Measurements from ENCODE around the gene ST3GAL2. TPM values are rescaled to one million over a fixed set of nuclear protein-coding genes. Genes with fewer than 3 reads are reported as not detected.

ST3GAL2 gene
- total RNA-seq, 1 experiment from 2014 or later, result 45.9 TPM

GRCh38 chr16:70419384-70420327 lies 19.2 kb downstream of the ST3GAL2 start:
- Mint-ChIP-seq H3K4me1 (peaks cover 61 to 66% of the 10 kb centered on the region in 2 experiments), H3K4me3 (peak overlapping the region in 1 of 2 experiments; percentile 20; a peak in 1 of 5 replicates), H3K9me3 (no peaks in the 10 kb centered on the region), H3K27me3 (ENCODE audit: low read depth) (no peaks in the 10 kb centered on the region), H3K36me3 (ENCODE audit: insufficient read depth in 1 of 3, low read depth in 3 of 3) (peaks cover 0 to 15% (median 0%) of the 10 kb centered on the region in 3 experiments; a peak in 4 of 7 replicates), H3K27ac (peak overlapping the region; percentile 67 to 90 (median 76); a peak in 4 of 7 replicates)
- H2BK120ac ChIP-seq (ENCODE audit: low read depth, low read length, poor library complexity, severe bottlenecking), result no peak overlapping the region
- no peak overlapping the region for H4K5ac ChIP-seq (ENCODE audit: insufficient read length, low read depth, low read length)
- no peak overlapping the region for H2AFZ ChIP-seq (ENCODE audit: low read length)
- no peak overlapping the region for H2BK20ac ChIP-seq (ENCODE audit: low read depth, low read length, poor library complexity, severe bottlenecking)
- TF ChIP-seq CTCF (conservative IDR thresholded peaks at IDR 0.05), result no peak
- H3K56ac ChIP-seq (ENCODE audit: insufficient read length, low read depth, low read length), result no peak overlapping the region
- H4K20me1 ChIP-seq (ENCODE audit: control insufficient read depth, insufficient read depth, insufficient read length), result no peaks in the 10 kb centered on the region
- no peak for DNase-seq
- no CpG with 5 or more reads among the region's 14 CpGs for WGBS (ENCODE audit: extremely low coverage, insufficient read length, low lambda C conversion rate)
- H3T11ph ChIP-seq (ENCODE audit: low read length), result no peak overlapping the region
- H3K9ac ChIP-seq (ENCODE audit: extremely low read depth, insufficient read length, low read length), result no peak overlapping the region
- H3K18ac ChIP-seq (ENCODE audit: insufficient read length, low read depth, low read length), result no peak overlapping the region
- no peak overlapping the region for H3K23ac ChIP-seq (ENCODE audit: insufficient read length, low read depth, low read length)
- H2BK5ac ChIP-seq (ENCODE audit: insufficient read length, low read length), result no peak overlapping the region
- H3K4ac ChIP-seq (ENCODE audit: low read depth, low read length), result no peak overlapping the region
- no peaks in the 10 kb centered on the region for H3K27me3 ChIP-seq (ENCODE audit: insufficient read depth, low read length)
- H2BK12ac ChIP-seq (ENCODE audit: insufficient read length, low read depth, low read length), result no peak overlapping the region
- H3K14ac ChIP-seq (ENCODE audit: insufficient read depth, low read length), result no peak overlapping the region
- H3K79me1 ChIP-seq (ENCODE audit: insufficient read depth, low read depth, low read length, poor library complexity, severe bottlenecking), result peaks cover 2% of the 10 kb centered on the region
- H3K4me1 ChIP-seq (ENCODE audit: insufficient read depth, low read length), result peaks cover 21% of the 10 kb centered on the region; the same call in 1 of the 2 replicates
- no peaks in the 10 kb centered on the region for H3K9me3 ChIP-seq (ENCODE audit: control insufficient read depth, low read depth, low read length)
- H2AK5ac ChIP-seq (ENCODE audit: insufficient read length, low read length), result no peak overlapping the region
- no peaks in the 10 kb centered on the region for H3K23me2 ChIP-seq (ENCODE audit: insufficient read length, low read depth, low read length, poor library complexity, severe bottlenecking)
- H2BK15ac ChIP-seq (ENCODE audit: low read depth, low read length), result no peak overlapping the region
- no peak overlapping the region for H3K4me2 ChIP-seq (ENCODE audit: insufficient read depth, insufficient read length, low read length)
- no peak overlapping the region for H4K8ac ChIP-seq (replicated peaks; ENCODE audit: insufficient read length, low read depth, low read length)
- no peak overlapping the region for H4K91ac ChIP-seq (ENCODE audit: insufficient read length, low read depth, low read length)
- no peak overlapping the region for H3K27ac ChIP-seq (ENCODE audit: insufficient read length, low read depth, low read length)
- H3K79me2 ChIP-seq (ENCODE audit: insufficient read depth, low read length), result no peaks in the 10 kb centered on the region; the same call in 1 of the 2 replicates
